GM19351 (cell line): ENCODE results near the gene RGS13.

Experiments used
- ATAC-seq: cut with Tn5 transposase; IDR thresholded peaks from one replicate; pipeline ENCODE4 v1.9.1; 2021; ENCODE audit warnings: mild to moderate bottlenecking, moderate library complexity; ENCODE audit not compliant: unreplicated experiment

Gene RGS13, protein sequence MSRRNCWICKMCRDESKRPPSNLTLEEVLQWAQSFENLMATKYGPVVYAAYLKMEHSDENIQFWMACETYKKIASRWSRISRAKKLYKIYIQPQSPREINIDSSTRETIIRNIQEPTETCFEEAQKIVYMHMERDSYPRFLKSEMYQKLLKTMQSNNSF

DNA sequence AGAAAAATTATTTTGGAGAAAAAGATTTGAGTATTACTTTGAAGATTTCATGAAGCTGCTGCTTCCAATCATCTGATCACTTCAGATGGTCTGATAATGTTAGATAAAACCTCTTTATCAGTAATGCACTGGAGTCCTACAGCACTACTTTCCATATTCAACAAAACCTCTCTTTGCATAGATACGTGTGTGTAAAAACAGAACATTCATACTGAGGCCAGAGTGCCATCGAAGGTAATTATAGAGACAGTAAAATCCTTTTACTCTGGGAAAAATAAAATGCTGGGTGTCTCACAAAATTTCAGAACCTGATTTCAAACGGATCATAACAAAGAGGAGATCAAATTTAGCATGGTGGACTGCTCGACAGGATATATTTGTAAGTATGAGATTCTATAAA is at the start of gene RGS13:
Gene RGS13, plus strand, starts transcription at position 209 of the 400 bp plus-strand sequence. CDS start 8,188 bp downstream, outside the sequence.
- no peak for ATAC-seq

DNA sequence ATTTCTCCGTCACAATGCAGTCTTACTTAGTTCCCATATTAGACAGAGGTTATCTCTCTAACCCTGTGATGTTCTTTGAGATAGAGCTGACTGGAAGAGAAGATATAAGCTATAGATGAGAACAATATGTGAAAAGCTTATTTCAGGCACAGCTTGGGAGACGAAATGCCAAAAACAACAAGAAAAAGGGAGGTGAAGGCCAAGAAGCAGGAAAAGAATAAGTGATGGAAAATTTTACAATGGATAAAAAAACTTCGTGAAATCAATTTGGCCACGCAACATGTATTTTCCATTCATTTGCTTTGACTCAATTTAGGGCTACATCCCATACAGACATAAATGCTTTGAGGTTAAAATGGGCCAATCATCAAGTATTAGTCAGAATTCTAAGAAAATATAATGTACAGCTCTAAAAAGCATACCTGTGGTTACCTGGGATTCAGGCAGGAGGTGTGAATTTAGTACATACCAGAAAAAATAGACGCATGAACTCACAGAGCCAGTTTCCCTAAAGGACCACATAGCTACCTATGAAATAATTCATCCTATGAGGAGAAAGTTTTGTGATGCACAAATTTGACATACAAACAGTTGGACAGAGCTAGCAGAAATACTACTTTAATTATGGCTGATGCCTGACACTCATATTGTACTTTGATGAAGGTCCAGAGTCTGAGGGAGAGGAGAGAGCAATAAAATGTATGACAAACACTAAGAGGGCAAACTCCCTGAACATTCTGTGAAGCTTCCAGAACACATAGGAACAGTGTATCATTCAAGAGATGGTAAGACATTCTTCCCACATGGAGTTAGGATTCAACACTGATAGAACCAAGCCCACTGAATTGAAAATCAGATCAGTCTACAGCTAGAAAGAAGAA is 48.3 kb upstream of the RGS13 start:
- no peak for ATAC-seq

DNA sequence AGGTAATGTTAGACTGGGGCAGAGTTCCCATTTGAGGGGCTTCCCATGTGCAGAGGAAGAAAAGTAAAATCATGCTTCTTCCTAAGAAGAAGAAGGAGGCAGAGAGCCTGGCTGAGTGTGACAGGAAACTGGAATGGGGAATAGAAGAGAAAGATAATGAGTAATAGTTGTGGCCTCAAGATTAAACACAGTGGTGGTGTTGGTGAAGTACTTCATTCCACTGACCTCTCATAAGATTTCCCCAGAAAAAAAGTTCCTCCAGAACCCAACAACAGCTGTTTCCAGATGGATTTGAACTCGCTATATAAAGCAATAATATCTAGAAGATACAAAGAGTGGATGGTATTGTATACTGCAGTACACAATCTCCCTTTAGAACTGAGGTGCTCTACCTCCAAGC is 47.4 kb upstream of the RGS13 start:
- ATAC-seq = no peak

DNA sequence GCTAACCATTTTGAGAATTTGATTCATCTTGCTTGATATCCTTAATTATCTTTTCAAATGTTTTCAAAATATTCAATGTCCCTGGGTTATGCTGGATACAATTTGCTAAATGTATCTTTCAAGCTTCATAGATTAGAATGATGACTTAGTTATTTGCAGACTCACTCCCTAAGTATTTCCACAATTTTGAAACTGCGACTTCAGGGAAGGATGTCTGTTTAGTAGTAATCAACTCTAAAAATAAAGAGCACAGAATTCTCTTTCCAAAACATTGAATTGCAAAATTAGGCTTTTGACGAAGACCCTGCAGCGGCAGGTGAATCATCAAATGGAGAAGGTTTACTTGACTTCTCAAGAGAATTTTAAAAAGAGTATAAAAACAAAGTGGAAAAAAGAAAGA is 46.1 kb upstream of the RGS13 start:
- no peak for ATAC-seq

DNA sequence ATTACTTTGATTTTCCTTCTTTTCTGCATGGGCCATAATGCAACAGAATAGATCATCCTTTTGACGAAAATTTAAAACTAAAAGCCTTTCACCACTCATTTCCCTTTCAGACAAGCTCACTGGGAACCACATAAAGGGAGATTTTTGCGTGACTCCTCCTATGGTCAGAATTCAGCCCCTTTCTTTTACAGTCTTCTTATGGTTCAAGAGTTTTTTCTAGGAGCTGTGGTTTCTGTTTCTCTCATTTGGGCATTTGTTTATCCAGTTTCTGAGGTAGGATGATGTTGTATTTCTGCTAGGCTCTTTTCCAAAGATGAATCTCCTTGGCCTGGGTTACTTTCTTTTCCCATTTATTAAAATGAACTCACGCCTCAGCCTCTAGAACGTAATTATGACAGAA is 43.4 kb upstream of the RGS13 start:
- ATAC-seq = no peak

DNA sequence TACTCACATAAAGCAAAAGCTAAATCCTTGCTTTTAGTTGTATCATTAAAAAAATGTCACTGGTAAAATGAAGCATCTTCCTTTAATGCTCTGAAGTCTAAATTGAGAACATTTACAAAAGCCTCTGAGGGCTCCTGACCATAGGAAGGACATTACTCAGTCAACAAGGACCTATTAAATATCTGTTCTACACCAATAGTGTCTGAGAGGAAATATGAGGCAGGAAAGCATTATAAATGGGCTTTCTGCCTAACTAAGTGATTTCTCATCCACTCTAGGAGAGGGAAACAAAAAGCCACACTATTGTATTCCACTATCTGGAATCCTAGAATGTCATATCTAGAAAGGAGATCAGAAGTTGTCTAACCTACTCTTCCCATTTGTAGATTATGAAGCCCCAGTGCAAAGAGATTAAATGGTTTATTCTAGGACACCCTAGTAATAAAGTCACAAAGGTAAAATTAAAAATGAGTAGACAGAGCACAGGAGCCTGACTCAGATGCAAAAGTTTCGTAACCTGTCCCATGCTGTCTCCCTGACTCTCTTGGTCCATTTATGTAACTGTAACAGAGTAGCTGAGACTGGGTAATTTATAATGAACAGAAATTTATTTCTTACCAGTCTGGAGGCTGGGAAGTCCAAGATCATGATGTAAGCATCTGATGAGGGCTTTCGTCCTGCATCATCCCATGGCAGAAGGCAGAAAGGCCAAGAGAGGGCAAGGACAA is 42.8 kb upstream of the RGS13 start:
- no peak for ATAC-seq

DNA sequence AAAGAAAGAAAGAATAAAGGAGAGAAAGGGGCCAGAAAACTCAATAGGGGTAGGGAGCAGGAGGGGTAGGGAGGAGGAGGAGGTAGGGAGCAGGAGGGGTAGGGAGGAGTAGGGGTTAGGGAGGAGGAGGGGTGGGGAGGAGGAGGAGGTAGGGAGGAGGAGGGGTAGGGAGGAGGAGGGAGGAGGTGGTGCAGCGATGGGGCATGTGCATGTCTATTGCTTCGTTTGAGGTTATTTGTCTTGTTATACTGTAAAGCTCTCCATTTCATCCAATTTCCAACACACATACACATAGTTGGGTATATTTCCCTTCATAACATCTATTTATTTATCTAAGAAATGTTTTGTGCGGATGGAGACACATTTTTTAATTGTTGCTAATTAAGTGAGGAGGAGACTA is 40.6 kb upstream of the RGS13 start:
- no peak for ATAC-seq

DNA sequence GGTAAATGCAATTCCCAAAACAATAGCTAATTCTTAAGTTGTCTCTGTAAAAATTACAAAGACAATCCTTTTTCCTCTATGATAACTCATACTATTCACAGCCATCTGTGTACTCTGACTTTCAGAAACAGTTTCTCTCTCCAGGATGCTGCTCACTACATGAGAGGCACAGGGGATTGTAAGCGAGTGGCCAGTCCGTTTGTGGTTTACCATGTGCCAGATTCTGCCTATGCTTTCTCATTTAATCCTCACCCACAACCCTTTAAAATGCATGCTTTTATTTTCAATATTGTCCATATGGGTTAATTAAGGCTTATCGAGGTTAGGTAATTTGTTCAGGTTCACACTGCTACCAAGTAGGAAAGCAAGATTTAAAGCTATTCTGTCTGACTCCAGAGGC is 37.4 kb upstream of the RGS13 start:
- ATAC-seq = no peak

DNA sequence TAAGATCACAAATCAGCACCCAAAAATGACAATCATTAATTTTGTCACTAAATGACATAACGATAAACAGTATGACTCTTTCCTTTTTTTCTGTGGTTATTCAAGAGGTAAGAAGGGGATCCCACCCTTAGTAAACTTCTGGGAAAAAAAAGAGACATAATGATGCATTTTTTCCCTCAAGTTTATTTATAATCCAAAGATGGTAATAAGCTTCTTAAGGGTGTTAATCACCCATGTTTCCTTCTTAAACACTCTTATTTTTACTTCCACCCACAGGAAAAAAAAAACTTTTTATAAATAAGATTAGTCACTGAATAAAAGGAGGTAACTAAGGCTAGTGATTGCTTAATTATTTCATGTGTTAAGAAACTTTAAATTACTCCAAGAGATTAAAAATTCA is 35.7 kb upstream of the RGS13 start:
- no peak for ATAC-seq

DNA sequence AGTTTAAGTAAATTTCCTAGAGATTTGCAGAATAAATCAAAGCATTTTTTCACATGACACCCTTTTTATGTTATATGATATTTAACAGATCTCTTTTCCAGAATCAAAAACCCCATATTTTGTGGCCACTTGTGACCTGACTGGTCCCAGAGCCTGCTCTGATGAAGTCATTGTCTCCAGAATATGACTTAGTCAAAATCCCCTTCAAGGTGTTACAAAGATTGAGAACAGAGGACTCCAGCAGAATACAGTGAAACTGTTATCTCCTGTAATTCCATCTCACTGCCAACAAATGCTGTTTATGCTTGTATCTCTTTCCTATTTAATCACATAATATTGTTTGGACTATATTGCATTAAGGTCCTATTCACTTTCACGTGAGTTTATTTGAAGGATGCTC is 34.8 kb upstream of the RGS13 start:
- ATAC-seq = peak; percentile 55

DNA sequence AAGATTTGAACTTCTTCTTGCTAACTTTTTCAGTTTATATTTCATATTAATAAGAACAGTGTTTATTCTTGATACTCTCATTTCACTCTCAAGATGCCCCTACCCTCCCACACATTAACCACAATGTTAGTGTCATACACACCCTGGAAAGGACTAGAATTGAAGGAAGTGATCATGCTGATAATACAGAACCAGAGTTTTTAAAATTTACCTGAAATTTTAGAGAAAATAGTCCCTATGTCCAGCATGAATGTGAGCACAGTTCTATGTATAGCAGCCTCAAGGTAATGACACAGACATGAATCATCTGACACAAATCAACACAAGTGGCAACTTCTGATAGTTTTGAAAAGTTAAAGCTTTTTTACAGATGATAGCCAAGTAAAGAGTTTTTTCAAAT is 34.4 kb upstream of the RGS13 start:
- ATAC-seq = peak; percentile 32

DNA sequence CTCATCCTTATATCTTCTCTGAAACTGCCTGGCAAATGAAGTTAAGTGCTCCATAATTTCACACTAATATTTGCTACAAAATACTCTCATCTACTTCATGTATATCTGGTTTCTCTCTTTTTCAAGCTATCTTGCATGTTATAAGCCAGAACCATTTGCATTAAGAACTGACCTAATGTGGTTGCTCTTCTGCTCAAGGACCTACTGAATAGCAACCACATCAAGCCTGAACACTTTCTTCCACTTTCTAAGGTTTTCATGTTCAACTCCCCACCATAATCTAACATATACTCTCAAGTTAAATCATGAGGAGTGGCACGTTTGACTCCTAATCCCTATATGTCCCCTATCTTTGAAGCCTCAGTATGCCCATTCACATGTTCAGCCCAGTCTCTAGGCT is 33.2 kb upstream of the RGS13 start:
- peak; percentile 29 for ATAC-seq

DNA sequence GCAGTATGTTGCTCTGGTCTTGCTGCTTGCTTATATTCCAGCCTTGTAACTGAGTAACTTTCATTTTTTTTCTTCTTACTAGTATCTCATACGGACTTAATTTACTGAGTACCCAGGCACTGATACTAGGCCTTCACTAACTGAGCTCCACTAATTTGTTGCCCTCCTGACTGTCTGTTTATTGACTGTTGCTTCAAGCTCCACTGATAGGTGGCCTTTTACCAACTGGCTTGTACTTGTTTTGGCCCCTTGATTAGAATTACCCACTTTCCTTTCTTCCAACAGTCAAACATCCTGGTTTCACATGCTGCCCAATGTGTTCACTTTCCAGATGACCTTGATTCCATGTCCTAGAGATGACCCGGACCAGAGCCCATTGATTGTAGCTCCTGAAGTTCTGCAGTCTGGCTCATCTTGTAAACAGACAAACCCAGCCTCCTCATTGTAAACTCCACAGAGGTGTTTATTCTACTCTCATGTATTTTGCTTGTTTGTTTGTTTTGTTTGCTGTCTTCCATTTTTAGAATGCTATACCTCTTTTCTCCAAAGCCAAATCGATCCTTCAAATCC is 32.6 kb upstream of the RGS13 start:
- peak; percentile 3 for ATAC-seq

DNA sequence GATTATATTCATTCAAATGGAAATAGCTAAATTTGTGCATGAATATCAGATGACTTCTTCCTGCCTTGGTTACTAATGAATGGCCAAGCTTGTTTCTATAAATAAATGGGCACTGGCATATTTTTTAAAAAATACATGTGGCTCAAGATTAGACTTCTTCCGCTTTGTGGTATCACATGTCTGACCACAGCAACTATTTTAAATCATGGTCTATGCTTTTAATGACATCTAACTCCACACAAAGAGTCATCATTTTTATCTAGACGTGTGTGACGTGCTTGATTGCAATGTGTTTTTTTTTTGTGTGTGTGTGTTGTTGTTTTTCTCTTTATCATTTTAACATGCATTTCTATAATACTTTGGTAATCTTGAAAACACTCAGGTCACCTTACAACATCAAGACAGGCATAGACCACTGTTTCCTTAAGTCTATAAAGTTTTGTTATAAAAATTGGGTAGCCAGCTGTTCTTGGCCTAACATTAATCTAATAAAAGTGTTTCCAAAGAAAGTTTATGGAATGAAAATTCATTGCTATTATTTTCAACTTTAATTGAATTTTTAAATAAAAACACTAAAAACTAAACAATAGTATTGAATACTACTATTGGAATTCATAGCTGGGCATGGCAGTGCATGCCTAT is 30.8 kb upstream of the RGS13 start:
- peak; percentile 38 for ATAC-seq

DNA sequence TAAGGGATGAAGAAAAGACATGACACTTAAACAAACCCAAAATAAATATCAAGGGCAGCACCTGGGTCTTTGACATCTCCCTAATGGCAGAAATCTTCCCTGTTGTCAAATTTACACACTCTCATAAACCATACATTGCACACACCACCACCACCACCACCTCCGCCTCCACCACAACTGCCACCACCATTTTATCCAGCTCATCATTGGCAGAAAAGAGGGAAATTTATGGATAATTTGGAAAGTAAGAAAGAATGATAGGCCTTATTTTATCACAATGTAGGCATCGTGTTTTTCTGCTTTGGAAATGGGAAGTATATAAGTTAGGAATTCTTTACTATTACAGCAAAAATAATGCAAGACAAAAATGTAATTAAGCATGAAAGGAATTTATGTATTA is 27.3 kb upstream of the RGS13 start:
- no peak for ATAC-seq

DNA sequence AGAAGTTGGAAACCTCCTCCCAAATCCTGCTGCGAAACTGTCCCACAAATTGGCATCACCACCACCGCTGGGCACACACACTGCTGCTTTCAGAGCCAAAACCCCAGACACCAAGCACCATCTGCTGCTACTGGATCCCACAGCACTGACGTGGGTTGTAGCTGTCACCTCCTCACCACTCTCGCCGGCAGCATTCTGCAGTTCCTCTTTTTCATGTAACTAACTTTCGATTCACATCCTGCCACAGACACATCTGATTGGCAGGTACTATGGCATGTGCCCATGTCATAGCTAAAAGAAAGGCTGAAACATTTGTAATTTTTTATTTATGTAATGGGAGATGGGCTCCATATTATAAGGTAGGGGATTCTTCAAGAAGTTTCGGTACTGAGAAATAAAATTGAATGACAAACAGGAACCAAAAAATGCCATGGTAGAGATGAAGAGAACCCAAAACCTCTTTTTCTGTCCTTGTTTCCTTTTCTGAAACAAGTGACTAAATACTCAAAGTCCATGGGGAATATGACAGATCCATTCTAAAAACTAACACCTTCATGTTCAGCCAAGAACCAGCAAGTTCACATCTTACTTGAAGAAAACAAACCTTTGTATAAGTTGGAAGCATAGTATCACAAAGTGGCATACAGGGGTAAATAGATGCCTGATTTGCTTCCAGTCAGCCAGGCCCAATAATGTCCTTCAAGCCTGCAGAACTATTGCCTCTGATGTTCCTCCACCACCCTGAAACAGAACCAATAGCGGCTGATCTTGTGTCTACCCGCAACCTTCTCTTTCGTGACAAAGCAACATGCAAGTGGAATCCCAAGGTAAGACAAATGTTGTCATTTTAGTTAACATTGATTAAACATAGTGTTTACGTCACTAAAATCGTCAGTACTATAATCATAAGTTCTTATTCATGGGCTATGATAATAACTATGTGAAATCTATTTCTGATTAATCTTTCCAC is 26.6 kb upstream of the RGS13 start:
- peak; percentile 94 for ATAC-seq

DNA sequence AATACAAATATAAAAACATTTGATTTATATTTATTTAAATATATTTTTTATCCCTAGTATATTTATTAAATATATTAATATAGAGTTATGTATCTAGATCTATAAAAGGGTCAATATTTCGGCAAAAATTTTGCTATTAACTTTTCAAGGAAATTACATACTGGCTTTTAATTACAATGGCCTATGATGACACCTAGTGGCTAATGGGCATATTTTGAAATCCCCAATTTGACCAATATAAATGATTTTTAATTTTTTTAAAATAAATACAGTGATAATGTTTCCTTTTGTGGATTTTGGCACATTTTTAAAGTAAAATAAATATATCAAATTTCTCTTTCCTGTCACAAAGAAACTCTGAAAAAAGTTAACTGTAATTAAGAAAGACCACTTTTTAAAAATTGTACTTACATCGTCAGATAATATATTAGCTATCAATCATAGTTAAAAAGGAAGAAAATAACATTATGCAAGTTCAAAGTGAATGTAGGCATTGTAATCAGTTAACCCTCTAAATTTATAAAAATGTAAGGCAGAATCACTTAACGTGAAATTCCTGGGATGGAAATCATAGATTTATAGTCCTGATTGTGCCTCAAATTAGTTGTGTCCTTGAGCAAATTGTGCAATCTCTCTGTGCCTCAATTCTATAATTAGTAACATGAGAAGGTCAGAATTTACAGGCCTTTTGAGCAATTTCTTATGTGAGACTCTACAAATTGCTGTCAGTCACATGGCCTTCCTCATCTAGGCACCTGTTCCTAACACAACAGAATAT is 25.6 kb upstream of the RGS13 start:
- no peak for ATAC-seq

DNA sequence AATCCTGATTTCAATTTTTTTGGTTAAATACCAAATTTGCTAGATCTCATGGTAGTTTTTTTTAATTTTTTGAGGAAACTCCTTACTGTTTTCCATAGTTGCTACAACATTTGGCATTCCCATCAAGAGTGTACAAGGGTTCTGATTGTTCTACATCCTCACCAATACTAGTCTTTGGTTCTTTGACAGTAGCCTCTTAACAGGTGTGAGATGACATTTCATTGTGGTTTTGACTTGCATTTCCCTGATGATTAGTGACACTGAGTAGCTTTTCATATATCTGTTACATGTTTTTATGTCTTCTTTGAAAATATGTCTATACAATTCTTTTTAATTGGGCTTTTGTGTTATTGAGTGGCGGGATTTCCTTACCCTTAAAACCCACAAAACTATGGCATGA is 20.9 kb upstream of the RGS13 start:
- peak; percentile 68 for ATAC-seq

DNA sequence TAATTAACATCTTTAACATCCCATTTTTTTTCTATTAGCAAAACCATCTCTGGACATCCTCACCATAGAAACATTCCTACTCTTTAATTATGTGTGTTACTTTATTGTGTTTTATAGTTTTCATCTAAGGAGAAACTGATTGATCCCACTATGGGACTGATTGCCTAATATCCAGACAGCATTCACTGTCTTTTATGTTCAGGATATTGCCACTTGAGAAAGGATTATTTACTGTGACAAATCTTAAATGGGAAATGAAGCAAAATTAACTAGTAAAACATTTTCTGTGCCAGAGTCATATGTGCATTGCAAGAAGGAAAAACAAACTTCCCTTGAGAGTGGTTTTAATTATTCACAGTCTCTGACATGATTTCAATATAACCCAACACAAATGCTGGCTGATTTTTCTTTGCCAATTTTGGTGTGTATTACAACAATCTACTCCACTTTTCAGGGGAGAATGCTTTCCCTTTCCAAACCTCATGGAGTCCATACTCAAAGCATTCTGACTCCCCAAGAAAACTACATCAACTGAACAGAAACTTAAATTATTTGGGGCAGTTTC is 15.8 kb upstream of the RGS13 start:
- no peak for ATAC-seq
